ENCODE data around the gene CELF2. TPM values are rescaled to one million over a fixed set of nuclear protein-coding genes. Genes with fewer than 3 reads are reported as not detected.

The CELF2 gene
- total and polyA plus RNA-seq, 9 of the 15 experiments (the other 6 are each of a cell fraction or from before 2014, with no cell fraction given), result 4.0 to 20.3 (median 11.1) TPM

GRCh38 chr10:11373717-11374171 lies 356.1 kb downstream of the CELF2 start:
- no peak; the same call in 2 of the 3 replicates for ATAC-seq
- H3K4me3 ChIP-seq, result no peak overlapping the region
- H3K9me3 ChIP-seq (replicated peaks; ENCODE audit: control insufficient read depth, insufficient read depth, low read depth, low read length), result no peaks in the 10 kb centered on the region
- no peak overlapping the region for H2AFZ ChIP-seq (ENCODE audit: low read depth, low read length)
- no peaks in the 10 kb centered on the region for H3K36me3 ChIP-seq (ENCODE audit: control insufficient read depth, insufficient read depth, low read length)
- no peaks in the 10 kb centered on the region for H3K79me2 ChIP-seq (ENCODE audit: control insufficient read depth, insufficient read depth, low read length)
- intact Hi-C loops (cut with micrococcal nuclease) (no loop called here), in situ Hi-C loops (cut with MboI) (no loop called here)
- no TSS peak for BruUV-seq (replicated peaks)
- DNase-seq (ENCODE audit: extremely low read depth in 1 of 4, low spot score in 3 of 4), result no peak
- H3K4me2 ChIP-seq (ENCODE audit: insufficient read depth, low read length), result no peak overlapping the region
- no peaks in the 10 kb centered on the region for H4K20me1 ChIP-seq (replicated peaks; ENCODE audit: control insufficient read depth, insufficient read depth, low read length)
- H3K9me1 ChIP-seq (ENCODE audit: control insufficient read depth, insufficient read depth, low read length), result no peaks in the 10 kb centered on the region
- FAIRE-seq, result no peak
- no peaks in the 10 kb centered on the region for H3K4me1 ChIP-seq (replicated peaks in 1 of 2; ENCODE audit: control insufficient read depth in 2 of 2, insufficient read depth in 2 of 2, low read length in 2 of 2)
- TF ChIP-seq RFX5 (IDR thresholded peaks at IDR 0.05; ENCODE audit: low read depth, low read length) (no peak), GTF2E2 (tag; IDR thresholded peaks at IDR 0.05) (no peak), EWSR1 (IDR thresholded peaks at IDR 0.05; ENCODE audit: borderline replicate concordance, low read depth, partially characterized antibody) (no peak), MAFK (IDR thresholded peaks at IDR 0.05; ENCODE audit: low read length) (no peak), GMEB1 (CRISPR knock-in tag; IDR thresholded peaks at IDR 0.05) (no peak), ZNF239 (CRISPR knock-in tag; IDR thresholded peaks at IDR 0.05) (no peak), POLR2B (IDR thresholded peaks at IDR 0.05; ENCODE audit: low read depth, partially characterized antibody) (no peak), ELF1 (tag; IDR thresholded peaks at IDR 0.05) (no peak), ZKSCAN8 (CRISPR knock-in tag; IDR thresholded peaks at IDR 0.05) (no peak), SAP30 (IDR thresholded peaks at IDR 0.05; ENCODE audit: borderline replicate concordance, insufficient read depth, low read depth, low read length, poor library complexity, severe bottlenecking) (no peak), GTF2A2 (tag; IDR thresholded peaks at IDR 0.05) (no peak), MXI1 (IDR thresholded peaks at IDR 0.05; ENCODE audit: low read depth, low read length) (no peak), SIN3B (IDR thresholded peaks at IDR 0.05; ENCODE audit: low read depth) (no peak)
- TF ChIP-seq, protein P1, sequence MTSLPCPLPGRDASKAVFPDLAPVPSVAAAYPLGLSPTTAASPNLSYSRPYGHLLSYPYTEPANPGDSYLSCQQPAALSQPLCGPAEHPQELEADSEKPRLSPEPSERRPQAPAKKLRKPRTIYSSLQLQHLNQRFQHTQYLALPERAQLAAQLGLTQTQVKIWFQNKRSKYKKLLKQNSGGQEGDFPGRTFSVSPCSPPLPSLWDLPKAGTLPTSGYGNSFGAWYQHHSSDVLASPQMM (CRISPR knock-in tag; IDR thresholded peaks at IDR 0.05), result no peak
- 2% methylated on average over 11 of the region's 11 CpGs for WGBS (ENCODE audit: insufficient coverage, low coverage, missing lambda C conversion rate)
- CTCF ChIA-PET (ENCODE audit: low intra/inter-chr PET ratio), result no interaction called here
- H3K27ac ChIP-seq (ENCODE audit: extremely low read depth, low read depth, low read length), result no peak overlapping the region
- no peak overlapping the region; a peak in 1 of 4 replicates for H3K9ac ChIP-seq (ENCODE audit: insufficient read depth in 1 of 2, low read depth in 2 of 2, low read length in 2 of 2)
- peaks cover 14 to 40% of the 10 kb centered on the region in 2 experiments; a peak in 4 of 5 replicates for H3K27me3 ChIP-seq (ENCODE audit: control insufficient read depth in 2 of 2, insufficient read depth in 2 of 2, low read length in 2 of 2)
- POLR2A ChIA-PET, result interaction anchor here (0.7 kb wide), 1 partner anchor 36 kb away, joined by 4 read pairs; no protein-coding TSS in a partner anchor

Measured in K562 (cell line).